K562 (cell line): ENCODE results near the gene ABCC1.

Experiments used
- ELK3 ChIP-seq: fragments of 450-650 bp; formaldehyde crosslinking; IDR thresholded peaks from 2 replicates; pipeline ENCODE4 v1.4.0; 2020; ENCODE audit warnings: mild to moderate bottlenecking
- EZH2 ChIP-seq: IDR thresholded peaks from 2 replicates; pipeline ENCODE4 v1.6.1; 2012; ENCODE audit warnings: low read depth, mild to moderate bottlenecking, inconsistent platforms, low read length, borderline replicate concordance
- VEZF1 ChIP-seq: fragments of 200-800 bp; sonication (Bioruptor generic); IDR thresholded peaks from 2 replicates; pipeline ENCODE4 v1.6.1; 2017; ENCODE audit warnings: missing genetic modification characterization, missing compliant biosample characterization

- TF ChIP-seq ELK3 (CRISPR knock-in tag) (no peak), EZH2 (no peak), VEZF1 (CRISPR knock-in tag) (no peak)
These were observed 9.4 kb downstream of the ABCC1 start for GRCh38 chr16:15958703-15959348.
